GM19395 (cell line): ENCODE measurements around the gene APPBP2.
"Not testable (repeated sequence)": the region's sequence is repeated elsewhere in the genome, so short reads cannot be mapped to it uniquely, and the experiment has no call there.

Experiments used
- ATAC-seq: cut with Tn5 transposase; IDR thresholded peaks from one replicate; pipeline ENCODE4 v1.9.1; 2021; ENCODE audit warnings: mild to moderate bottlenecking, moderate library complexity; ENCODE audit not compliant: unreplicated experiment

APPBP2 gene

GRCh38 chr17:60506312-60506711 lies 19.7 kb downstream of the APPBP2 start:
- ATAC-seq = no peak

- no peak for ATAC-seq
These were observed 23.9 kb downstream of the APPBP2 start for GRCh38 chr17:60502145-60502544.

- no peak for ATAC-seq
These were observed 24.5 kb downstream of the APPBP2 start for GRCh38 chr17:60501589-60501988.

- ATAC-seq = no peak
These were observed 30.0 kb downstream of the APPBP2 start for GRCh38 chr17:60496041-60496440.

- no peak for ATAC-seq
These were observed 30.8 kb downstream of the APPBP2 start for GRCh38 chr17:60495260-60495659.

GRCh38 chr17:60493847-60494321 lies 32.2 kb downstream of the APPBP2 start:
- no peak for ATAC-seq

GRCh38 chr17:60491771-60492170 lies 34.3 kb downstream of the APPBP2 start:
- ATAC-seq = no peak

GRCh38 chr17:60490594-60490993 lies 35.4 kb downstream of the APPBP2 start:
- ATAC-seq = not testable (repeated sequence)

- no peak for ATAC-seq
These were observed 44.4 kb downstream of the APPBP2 start for GRCh38 chr17:60481604-60482003.

- no peak for ATAC-seq
These were observed 52.3 kb downstream of the APPBP2 start for GRCh38 chr17:60473788-60474187.

- ATAC-seq = no peak
These were observed 53.6 kb downstream of the APPBP2 start for GRCh38 chr17:60472449-60472848.

- no peak for ATAC-seq
These were observed 54.6 kb downstream of the APPBP2 start for GRCh38 chr17:60471451-60471850.

- no peak for ATAC-seq
These were observed 57.7 kb downstream of the APPBP2 start for GRCh38 chr17:60468371-60468770.

- no peak for ATAC-seq
These were observed 61.7 kb downstream of the APPBP2 start for GRCh38 chr17:60464343-60464742.

GRCh38 chr17:60463157-60463835 lies 62.7 kb downstream of the APPBP2 start:
- no peak for ATAC-seq

GRCh38 chr17:60461584-60461983 lies 64.5 kb downstream of the APPBP2 start:
- ATAC-seq = no peak

GRCh38 chr17:60457148-60457547 lies 68.9 kb downstream of the APPBP2 start:
- no peak for ATAC-seq

GRCh38 chr17:60455378-60455777 lies 70.7 kb downstream of the APPBP2 start:
- ATAC-seq = no peak

GRCh38 chr17:60451965-60452364 lies 74.1 kb downstream of the APPBP2 start:
- no peak for ATAC-seq

- no peak for ATAC-seq
These were observed 75.0 kb downstream of the APPBP2 start for GRCh38 chr17:60451071-60451470.

- ATAC-seq = no peak
These were observed 78.7 kb downstream of the APPBP2 start for GRCh38 chr17:60447375-60447774.

GRCh38 chr17:60445144-60445543 lies 80.9 kb downstream of the APPBP2 start:
- no peak for ATAC-seq

- no peak for ATAC-seq
These were observed 82.3 kb downstream of the APPBP2 start for GRCh38 chr17:60443713-60444112.
